BJ (cell line): ENCODE data around the gene LRRC8A. TPM values are rescaled to one million over a fixed set of nuclear protein-coding genes. Genes with fewer than 3 reads are reported as not detected.

Experiments
- CTCF ChIA-PET: fragments of 350-600 bp; formaldehyde crosslinking; extraction: SDS; loops from one replicate; lab custom pipeline; 2021; ENCODE audit warnings: antibody characterized with exemption, inconsistent platforms; lab: Yijun Ruan, JAX
- POLR2A ChIA-PET: fragments of 300-600 bp; sonication (Branson Sonifier 250); formaldehyde crosslinking; extraction: SDS; loops from one replicate; lab custom pipeline; 2021; ENCODE audit warnings: antibody characterized with exemption; lab: Charles Lee
- DNase-seq: peaks from one replicate; pipeline ENCODE4 v3.0.0-alpha.2; 2011; ENCODE audit warnings: low read depth
- H3K27me3 ChIP-seq: 2 replicates; pipeline ENCODE4 v1.6.0; 2011; ENCODE audit warnings: low read length; ENCODE audit not compliant: control insufficient read depth, insufficient read depth
- H3K36me3 ChIP-seq: 2 replicates; pipeline ENCODE4 v1.5.1; 2011; ENCODE audit warnings: low read length; ENCODE audit not compliant: control insufficient read depth, insufficient read depth
- H3K4me3 ChIP-seq: 2 replicates; pipeline ENCODE4 v1.5.1; 2011; ENCODE audit warnings: low read depth, mild to moderate bottlenecking, control low read depth, low read length
- CTCF ChIP-seq: IDR thresholded peaks from 2 replicates; pipeline ENCODE4 v1.5.1; 2011; ENCODE audit warnings: low read depth, mild to moderate bottlenecking, control low read depth, inconsistent platforms, low read length, moderate library complexity; ENCODE audit not compliant: insufficient read depth
- polyA plus RNA-seq: library from polyadenylated mRNA; depleted of rRNA; stranded (reverse); fragments of >200 nt; gene quantifications from 2 replicates; pipeline ENCODE4 v1.2.3, GENCODE V29; 2011

The LRRC8A gene
- polyA plus RNA-seq, 1 experiment = 56.2 TPM

GRCh38 chr9:128903079-128903461 lies 21.1 kb downstream of the LRRC8A start:
- Histone ChIP-seq H3K4me3 (no peak overlapping the region), H3K36me3 (peaks cover 20% of the 10 kb centered on the region), H3K27me3 (no peaks in the 10 kb centered on the region)
- no peak for TF ChIP-seq CTCF
- DNase-seq = no peak
- POLR2A ChIA-PET = no interaction called here
- CTCF ChIA-PET = no interaction called here

- Histone ChIP-seq H3K36me3 (peaks cover 23% of the 10 kb centered on the region), H3K4me3 (no peak overlapping the region), H3K27me3 (no peaks in the 10 kb centered on the region)
- no peak for TF ChIP-seq CTCF
- ChIA-PET POLR2A (no interaction called here), CTCF (interaction anchor here (1.8 kb wide), 1 partner anchor 24 kb away, joined by 6 read pairs; no protein-coding TSS in a partner anchor)
- no peak for DNase-seq
These were observed 22.1 kb downstream of the LRRC8A start for GRCh38 chr9:128903871-128904620.

GRCh38 chr9:128905964-128906363 lies 24.0 kb downstream of the LRRC8A start:
- Histone ChIP-seq H3K4me3 (no peak overlapping the region), H3K36me3 (peaks cover 28% of the 10 kb centered on the region), H3K27me3 (no peaks in the 10 kb centered on the region)
- DNase-seq = no peak
- POLR2A ChIA-PET = no interaction called here
- CTCF ChIA-PET = interaction anchor here (0.7 to 1.8 kb wide), 4 partner anchors 14 to 22 kb away, joined by 3 to 6 read pairs (median 4); no protein-coding TSS in a partner anchor
- TF ChIP-seq CTCF = no peak

GRCh38 chr9:128906741-128907140 lies 24.8 kb downstream of the LRRC8A start:
- DNase-seq = no peak
- H3K4me3 ChIP-seq = no peak overlapping the region
- peaks cover 28% of the 10 kb centered on the region for H3K36me3 ChIP-seq
- ChIA-PET POLR2A (no interaction called here), CTCF (no interaction called here)
- no peak for TF ChIP-seq CTCF
- no peaks in the 10 kb centered on the region for H3K27me3 ChIP-seq

GRCh38 chr9:128908372-128908771 lies 26.4 kb downstream of the LRRC8A start:
- TF ChIP-seq CTCF = no peak
- no peaks in the 10 kb centered on the region for H3K27me3 ChIP-seq
- CTCF ChIA-PET = no interaction called here
- no peak for DNase-seq
- no peak overlapping the region for H3K4me3 ChIP-seq
- H3K36me3 ChIP-seq = peaks cover 25% of the 10 kb centered on the region
- POLR2A ChIA-PET = no interaction called here
